NCI-H2081 (cell line): ENCODE results near the gene ARFGAP2.

ENCODE experiments used
- DNase-seq, 2 experiments: peaks; one replicate each; lab custom pipeline; 2025; lab: John Stamatoyannopoulos, UW

ARFGAP2 gene

GRCh38 chr11:47171061-47171838, 5.4 kb downstream of the ARFGAP2 start:
- DNase-seq = no peak

- DNase-seq = no peak
Observed at GRCh38 chr11:47166368-47166767, 10.3 kb downstream of the ARFGAP2 start.

GRCh38 chr11:47165253-47165840, 11.3 kb downstream of the ARFGAP2 start:
- no peak for DNase-seq

- DNase-seq = no peak
Observed at GRCh38 chr11:47164321-47164720, 12.4 kb downstream of the ARFGAP2 start.

GRCh38 chr11:47163898-47164297, 12.8 kb downstream of the ARFGAP2 start:
- DNase-seq = no peak

- DNase-seq = no peak
Observed at GRCh38 chr11:47163193-47163592, 13.5 kb downstream of the ARFGAP2 start.

GRCh38 chr11:47162426-47162825, 14.3 kb downstream of the ARFGAP2 start:
- DNase-seq = no peak

- DNase-seq = no peak
Observed at GRCh38 chr11:47161890-47162289, 14.8 kb downstream of the ARFGAP2 start.

GRCh38 chr11:47161134-47161854, 15.4 kb downstream of the ARFGAP2 start:
- peak; percentile 64 to 65 for DNase-seq

- DNase-seq = no peak
Observed at GRCh38 chr11:47160753-47161133, 15.9 kb downstream of the ARFGAP2 start.

- DNase-seq = no peak
Observed at GRCh38 chr11:47158242-47158641, 18.4 kb downstream of the ARFGAP2 start.

- no peak for DNase-seq
Observed at GRCh38 chr11:47157805-47158204, 18.9 kb downstream of the ARFGAP2 start.

GRCh38 chr11:47156951-47157350, 19.7 kb downstream of the ARFGAP2 start:
- DNase-seq = no peak

- no peak for DNase-seq
Observed at GRCh38 chr11:47156333-47156732, 20.3 kb downstream of the ARFGAP2 start.

- DNase-seq = no peak
Observed at GRCh38 chr11:47155879-47156278, 20.8 kb downstream of the ARFGAP2 start.

- no peak for DNase-seq
Observed at GRCh38 chr11:47154616-47155570, 21.8 kb downstream of the ARFGAP2 start.

- DNase-seq = peak; percentile 83 to 84
Observed at GRCh38 chr11:47152953-47153950, 23.4 kb downstream of the ARFGAP2 start.

- DNase-seq = peak in 1 of 2 experiments; percentile 43
Observed at GRCh38 chr11:47152126-47152952, 24.3 kb downstream of the ARFGAP2 start.

GRCh38 chr11:47149782-47150181, 26.9 kb downstream of the ARFGAP2 start:
- DNase-seq = no peak
